ENCODE measurements around the gene TMEM126A.
"Not testable (repeated sequence)": the region's sequence is repeated elsewhere in the genome, so short reads cannot be mapped to it uniquely, and the experiment has no call there.

Gene TMEM126A

GRCh38 chr11:85647604-85648299 is at the start of gene TMEM126A:
Gene TMEM126A (plus strand): TSS chr11:85647967. CDS start chr11:85650256, 2,289 bp downstream.
- peak; percentile 86 to 89 for DNase-seq (ENCODE audit: low read depth in 1 of 2, low spot score in 1 of 2)

GRCh38 chr11:85599083-85599482 is 48.7 kb upstream of the TMEM126A start:
- DNase-seq (ENCODE audit: low read depth in 1 of 2, low spot score in 1 of 2): no peak

- no peak for DNase-seq (ENCODE audit: low read depth in 1 of 2, low spot score in 1 of 2)
Measured at GRCh38 chr11:85602526-85603213, 45.1 kb upstream of the TMEM126A start.

GRCh38 chr11:85603220-85603619 is 44.5 kb upstream of the TMEM126A start:
- DNase-seq (ENCODE audit: low read depth in 1 of 2, low spot score in 1 of 2): no peak

- not testable (repeated sequence) for DNase-seq (ENCODE audit: low read depth in 1 of 2, low spot score in 1 of 2)
Measured at GRCh38 chr11:85606237-85606636, 41.5 kb upstream of the TMEM126A start.

GRCh38 chr11:85608621-85609020 is 39.1 kb upstream of the TMEM126A start:
- DNase-seq (ENCODE audit: low read depth in 1 of 2, low spot score in 1 of 2): not testable (repeated sequence)

GRCh38 chr11:85609286-85609685 is 38.5 kb upstream of the TMEM126A start:
- not testable (repeated sequence) for DNase-seq (ENCODE audit: low read depth in 1 of 2, low spot score in 1 of 2)

- not testable (repeated sequence) for DNase-seq (ENCODE audit: low read depth in 1 of 2, low spot score in 1 of 2)
Measured at GRCh38 chr11:85611643-85612042, 36.1 kb upstream of the TMEM126A start.

- DNase-seq (ENCODE audit: low read depth in 1 of 2, low spot score in 1 of 2): no peak
Measured at GRCh38 chr11:85619499-85619898, 28.3 kb upstream of the TMEM126A start.

- DNase-seq (ENCODE audit: low read depth in 1 of 2, low spot score in 1 of 2): no peak
Measured at GRCh38 chr11:85620256-85620655, 27.5 kb upstream of the TMEM126A start.

- no peak for DNase-seq (ENCODE audit: low read depth in 1 of 2, low spot score in 1 of 2)
Measured at GRCh38 chr11:85626496-85626895, 21.3 kb upstream of the TMEM126A start.

GRCh38 chr11:85627332-85627997 is 20.3 kb upstream of the TMEM126A start, which contains the start of gene DLG2:
Gene DLG2 (minus strand): TSS chr11:85627344.
- no peak for DNase-seq (ENCODE audit: low read depth in 1 of 2, low spot score in 1 of 2)

GRCh38 chr11:85627998-85628770 is 19.6 kb upstream of the TMEM126A start, which contains the start of gene TMEM126B:
Gene TMEM126B (plus strand): TSS chr11:85628593. CDS start chr11:85628608, 15 bp downstream.
- peak; percentile 82 to 94 for DNase-seq (ENCODE audit: low read depth in 1 of 2, low spot score in 1 of 2)

- no peak for DNase-seq (ENCODE audit: low read depth in 1 of 2, low spot score in 1 of 2)
Measured at GRCh38 chr11:85628771-85629341, 18.9 kb upstream of the TMEM126A start.

- DNase-seq (ENCODE audit: low read depth in 1 of 2, low spot score in 1 of 2): no peak
Measured at GRCh38 chr11:85634747-85635146, 13.0 kb upstream of the TMEM126A start.

- DNase-seq (ENCODE audit: low read depth in 1 of 2, low spot score in 1 of 2): no peak
Measured at GRCh38 chr11:85643191-85643614, 4.6 kb upstream of the TMEM126A start.

GRCh38 chr11:85647078-85647477 is 689 bp upstream of the TMEM126A start:
- DNase-seq (ENCODE audit: low read depth in 1 of 2, low spot score in 1 of 2): no peak

- no peak for DNase-seq (ENCODE audit: low read depth in 1 of 2, low spot score in 1 of 2)
Measured at GRCh38 chr11:85651118-85651517, 3.4 kb downstream of the TMEM126A start.

GRCh38 chr11:85652786-85653447 is 5.2 kb downstream of the TMEM126A start:
- no peak for DNase-seq (ENCODE audit: low read depth in 1 of 2, low spot score in 1 of 2)

- not testable (repeated sequence) for DNase-seq (ENCODE audit: low read depth in 1 of 2, low spot score in 1 of 2)
Measured at GRCh38 chr11:85654343-85654742, 6.6 kb downstream of the TMEM126A start.

Measured in activated CD4-positive, alpha-beta T cell treated with anti-CD3 and anti-CD28 coated beads, Interleukin-2, amount 50 U/mL, for 24 hours (primary cell).